K562 (cell line): Measurements from ENCODE around the gene YARS1. TPM values are rescaled to one million over a fixed set of nuclear protein-coding genes. Genes with fewer than 3 reads are reported as not detected.
A peak's percentile ranks its signal among the peaks of the same experiment; 100 is the strongest.

ENCODE experiments used
- ATAC-seq: fragments of 200-7000 bp; cut with Tn5 transposase; 3 replicates; pipeline ENCODE4 v1.9.1; 2020; ENCODE audit warnings: moderate library complexity
- BruUV-seq: library from RNA; stranded (reverse); fragments of 400-500 nt; replicated peaks from 2 replicates; lab custom pipeline; 2021; lab: Mats Ljungman, UMichigan
- CTCF ChIA-PET: fragments of 300-600 bp; formaldehyde crosslinking; extraction: SDS; loops from one replicate; lab custom pipeline; 2021; ENCODE audit warnings: low intra/inter-chr PET ratio; lab: Yijun Ruan, JAX
- POLR2A ChIA-PET: fragments of 300-600, 350-650 bp; sonication (Branson Sonifier 250); formaldehyde crosslinking; extraction: SDS; loops from one replicate; lab custom pipeline; 2021; ENCODE audit warnings: antibody characterized with exemption, inconsistent platforms; lab: Yijun Ruan, JAX
- DNase-seq, 4 experiments: peaks; one replicate each; pipeline versions ENCODE4 v3.0.0 to v3.0.0-alpha.2; 2011 to 2018; ENCODE audit warnings: low spot score in 3 of 4, mixed read lengths in 3 of 4; ENCODE audit errors: extremely low read depth in 1 of 4
- FAIRE-seq: peaks from 2 replicates; lab custom pipeline; 2011; peaks lifted over from hg19 to GRCh38; lab: Jason Lieb, UNC
- H2AFZ ChIP-seq: 2 replicates; pipeline ENCODE4 v1.6.0; 2011; ENCODE audit warnings: low read depth, low read length, control low read depth, inconsistent platforms
- H3K27ac ChIP-seq: fragments of 200-600 bp; 3 replicates; pipeline ENCODE4 v1.8.0; 2011; ENCODE audit warnings: low read depth, mild to moderate bottlenecking, control low read depth, inconsistent platforms, low read length, moderate library complexity, mixed read lengths; ENCODE audit errors: extremely low read depth
- H3K27me3 ChIP-seq, 2 experiments: fragments of 300-600 bp in 1 of 2; 2 replicates in 1 of 2; 3 replicates in 1 of 2; pipeline versions ENCODE4 v1.6.0 to v1.8.0; 2011; ENCODE audit warnings: inconsistent platforms in 2 of 2, low read length in 2 of 2, mild to moderate bottlenecking in 1 of 2, mixed read lengths in 1 of 2, moderate library complexity in 1 of 2; ENCODE audit not compliant: control insufficient read depth in 2 of 2, insufficient read depth in 2 of 2
- H3K36me3 ChIP-seq: fragments of 300-600 bp; 3 replicates; pipeline ENCODE4 v1.8.0; 2011; ENCODE audit warnings: mild to moderate bottlenecking, low read length, inconsistent platforms; ENCODE audit not compliant: control insufficient read depth, insufficient read depth
- H3K4me1 ChIP-seq, 2 experiments: fragments of 200-600 bp in 1 of 2; replicated peaks in 1 of 2; 2 replicates in 1 of 2; 3 replicates in 1 of 2; pipeline versions ENCODE4 v1.5.1 to v1.8.0; 2011; ENCODE audit warnings: inconsistent platforms in 2 of 2, low read length in 2 of 2, mild to moderate bottlenecking in 1 of 2, mixed read lengths in 1 of 2, moderate library complexity in 1 of 2; ENCODE audit not compliant: control insufficient read depth in 2 of 2, insufficient read depth in 2 of 2
- H3K4me2 ChIP-seq: 2 replicates; pipeline ENCODE4 v1.6.1; 2011; ENCODE audit warnings: low read length, control low read depth, inconsistent platforms, mixed read lengths; ENCODE audit not compliant: insufficient read depth
- H3K4me3 ChIP-seq: fragments of 200-600 bp; sonication (generic), shearing (Covaris generic); 2 replicates; pipeline ENCODE4 v1.5.1; 2016; ENCODE audit warnings: control low read depth, inconsistent platforms
- H3K79me2 ChIP-seq: fragments of 200-600 bp; 3 replicates; pipeline ENCODE4 v1.8.0; 2011; ENCODE audit warnings: low read length, inconsistent platforms; ENCODE audit not compliant: control insufficient read depth, insufficient read depth
- H3K9ac ChIP-seq, 2 experiments: 2 replicates each; pipeline versions ENCODE4 v1.6.0 to v1.6.1; 2011; ENCODE audit warnings: low read depth in 2 of 2, low read length in 2 of 2, control low read depth in 1 of 2, inconsistent platforms in 1 of 2, mild to moderate bottlenecking in 1 of 2, mixed read lengths in 1 of 2; ENCODE audit not compliant: insufficient read depth in 1 of 2
- H3K9me1 ChIP-seq: one replicate; pipeline ENCODE4 v1.6.0; 2011; ENCODE audit warnings: inconsistent platforms, mild to moderate bottlenecking, low read length, moderate library complexity; ENCODE audit not compliant: control insufficient read depth, insufficient read depth
- H3K9me3 ChIP-seq: replicated peaks from 2 replicates; pipeline ENCODE4 v1.5.1; 2011; ENCODE audit warnings: low read depth, low read length, inconsistent platforms; ENCODE audit not compliant: control insufficient read depth, insufficient read depth
- H4K20me1 ChIP-seq: replicated peaks from 2 replicates; pipeline ENCODE4 v1.6.1; 2011; ENCODE audit warnings: low read length, inconsistent platforms, mixed read lengths; ENCODE audit not compliant: control insufficient read depth, insufficient read depth
- ATF7 ChIP-seq: fragments of 450-650 bp; IDR thresholded peaks from 2 replicates; pipeline ENCODE4 v1.7.1; 2014; ENCODE audit warnings: mild to moderate bottlenecking, moderate library complexity
- BMI1 ChIP-seq: fragments of 150-350 bp; IDR thresholded peaks from 2 replicates; pipeline ENCODE4 v1.6.1; 2014; ENCODE audit warnings: low read length
- CBFA2T2 ChIP-seq: fragments of 450-650 bp; conservative IDR thresholded peaks from 2 replicates; pipeline ENCODE4 v1.6.1; 2017; ENCODE audit warnings: mild to moderate bottlenecking
- CXXC5 ChIP-seq: fragments of 250-450 bp; sonication (Bioruptor Pico); IDR thresholded peaks from 2 replicates; pipeline ENCODE4 v1.8.0; 2022; ENCODE audit warnings: inconsistent platforms, mild to moderate bottlenecking, moderate library complexity
- KDM1A ChIP-seq, 2 experiments: fragments of 450-650 bp; IDR thresholded peaks; 2 replicates each; pipeline ENCODE4 v1.6.1; 2016; ENCODE audit warnings: mild to moderate bottlenecking in 2 of 2
- MNT ChIP-seq, 2 experiments: fragments of 450-650 bp; conservative IDR thresholded peaks; 2 replicates each; pipeline ENCODE4 v1.6.1; 2017; ENCODE audit warnings: mild to moderate bottlenecking in 2 of 2, moderate library complexity in 2 of 2
- NBN ChIP-seq: fragments of 450-650 bp; IDR thresholded peaks from 2 replicates; pipeline ENCODE4 v1.6.1; 2016; ENCODE audit warnings: low read depth, mild to moderate bottlenecking
- POLR2AphosphoS5 ChIP-seq: IDR thresholded peaks from 2 replicates; pipeline ENCODE4 v1.6.1; 2011; ENCODE audit warnings: mild to moderate bottlenecking, low read depth, low read length, moderate library complexity; ENCODE audit not compliant: control insufficient read depth, insufficient read depth
- RFX1 ChIP-seq: fragments of 450-650 bp; IDR thresholded peaks from 2 replicates; pipeline ENCODE4 v1.6.1; 2016; ENCODE audit warnings: mild to moderate bottlenecking, moderate library complexity
- ZBTB7A ChIP-seq: IDR thresholded peaks from 2 replicates; pipeline ENCODE4 v1.6.1; 2011; ENCODE audit warnings: low read depth, mild to moderate bottlenecking, low read length, moderate library complexity, borderline replicate concordance; ENCODE audit not compliant: control insufficient read depth
- WGBS: fragments of 100-300 bp; shearing (Covaris generic); methylation state at CpG from one replicate; pipeline ENCODE4 v1.1.6; 2016; ENCODE audit warnings: low coverage, mixed read lengths; ENCODE audit not compliant: insufficient coverage; ENCODE audit errors: missing lambda C conversion rate; 5-methylcytosine and 5-hydroxymethylcytosine counted together
- in situ Hi-C: fragments of 300-500 bp; cut with MboI; formaldehyde crosslinking; loops from 4 replicates; pipeline ENCODE4 v1.15.0; 2018; ENCODE audit warnings: inconsistent platforms, mixed read lengths
- intact Hi-C: fragments of 100-400 bp; cut with micrococcal nuclease; formaldehyde crosslinking; loops from 2 replicates; pipeline ENCODE4 v1.14.2; 2022
- polyA plus RNA-seq, 8 experiments: library from polyadenylated mRNA; depleted of rRNA in 4 of 8; stranded (reverse) in 5 of 8; unstranded in 3 of 8; fragments of >200 nt; fragmentation: Nextera tagmentation in 2 of 8; fragmentation: Illumina TruSeq in 1 of 8; extraction: Ambion mirVana in 2 of 8; extraction: Trizol in 1 of 8; gene quantifications; 2 replicates each; pipeline versions ENCODE4 v1.2.1 to v1.2.3, GENCODE V29; 2011 to 2014; ENCODE audit warnings: inconsistent platforms in 1 of 8, missing spikeins in 1 of 8
- total RNA-seq, 7 experiments: library from RNA; depleted of rRNA in 6 of 7; stranded (reverse); fragments of >200 nt in 6 of 7; fragmentation: Illumina TruSeq in 2 of 7; extraction: Trizol in 2 of 7; gene quantifications; 2 replicates each; pipeline versions ENCODE4 v1.2.1 to v1.2.3, GENCODE V29; 2011 to 2021; ENCODE audit warnings: low replicate concordance in 1 of 7
- TF ChIP-seq, protein P1 (sequence below): sonication (generic); formaldehyde crosslinking; IDR thresholded peaks from 2 replicates; pipeline ENCODE4 v1.5.0; 2020; ENCODE audit warnings: missing genetic modification reagents
- TF ChIP-seq, protein P2 (sequence below), 3 experiments: IDR thresholded peaks in 2 of 3; conservative IDR thresholded peaks in 1 of 3; 2 replicates each; pipeline ENCODE4 v1.5.1; 2011 to 2012; ENCODE audit warnings: low read length in 3 of 3, mild to moderate bottlenecking in 3 of 3, control low read depth in 2 of 3, improper control_type of control experiment in 1 of 3, inconsistent platforms in 1 of 3, low read depth in 1 of 3, mixed read lengths in 1 of 3, moderate library complexity in 1 of 3; ENCODE audit not compliant: insufficient read depth in 2 of 3

YARS1 gene
- total and polyA plus RNA-seq, 9 of the 15 experiments (the other 6 are each of a cell fraction or from before 2014, with no cell fraction given): 66.2 to 336 (median 201) TPM

- TF ChIP-seq, protein P1, sequence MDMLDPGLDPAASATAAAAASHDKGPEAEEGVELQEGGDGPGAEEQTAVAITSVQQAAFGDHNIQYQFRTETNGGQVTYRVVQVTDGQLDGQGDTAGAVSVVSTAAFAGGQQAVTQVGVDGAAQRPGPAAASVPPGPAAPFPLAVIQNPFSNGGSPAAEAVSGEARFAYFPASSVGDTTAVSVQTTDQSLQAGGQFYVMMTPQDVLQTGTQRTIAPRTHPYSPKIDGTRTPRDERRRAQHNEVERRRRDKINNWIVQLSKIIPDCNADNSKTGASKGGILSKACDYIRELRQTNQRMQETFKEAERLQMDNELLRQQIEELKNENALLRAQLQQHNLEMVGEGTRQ (CRISPR knock-in tag): 0 out of 2 replicates have a peak, but pooled peaks have one; percentile 9
- TF ChIP-seq ATF7: no peak
- TF ChIP-seq, all 486 proteins: peak for 2
Observed at GRCh38 chr1:32736812-32737791, 80.1 kb downstream of the YARS1 start (continued).

GRCh38 chr1:32733582-32734321 lies 83.4 kb downstream of the YARS1 start:
- Histone ChIP-seq H3K9ac (peak overlapping the region in 1 of 2 experiments; percentile 61; a peak in 2 of 4 replicates), H4K20me1 (no peaks in the 10 kb centered on the region), H3K4me1 (peaks cover 12 to 18% of the 10 kb centered on the region in 2 experiments; a peak in 3 of 5 replicates), H3K9me1 (no peaks in the 10 kb centered on the region), H3K9me3 (no peaks in the 10 kb centered on the region), H3K4me3 (no peak overlapping the region), H3K27ac (no peak overlapping the region), H2AFZ (no peak overlapping the region), H3K36me3 (no peaks in the 10 kb centered on the region), H3K27me3 (no peaks in the 10 kb centered on the region), H3K79me2 (no peaks in the 10 kb centered on the region), H3K4me2 (no peak overlapping the region)
- in situ Hi-C loops: no loop called here
- BruUV-seq: no TSS peak
- ATAC-seq (peak; percentile 47), FAIRE-seq (peak; percentile 82), DNase-seq (peak in 3 of 4 experiments; percentile 56 to 77 (median 69))
- ChIA-PET CTCF (no interaction called here), POLR2A (interaction anchor here (0.6 to 1.1 kb wide), 5 partner anchors 16 to 139 kb away, joined by 3 to 4 read pairs (median 3); no protein-coding TSS in a partner anchor)
- WGBS: 32% methylated on average over 9 of the region's 9 CpGs
- intact Hi-C loops: no loop called here
- TF ChIP-seq CXXC5 (CRISPR knock-in tag): 0 out of 2 replicates have a peak, but pooled peaks have one; percentile 54
- peak; percentile 74 to 82 for TF ChIP-seq KDM1A (IDR thresholded peaks at IDR 0.05)
- peak; percentile 21; the same call in 1 of the 2 replicates for TF ChIP-seq ZBTB7A
- peak; percentile 95 for TF ChIP-seq RFX1
- TF ChIP-seq POLR2AphosphoS5: 0 out of 2 replicates have a peak, but pooled peaks have one; percentile 32
- TF ChIP-seq BMI1: peak; percentile 46; the same call in 1 of the 2 replicates
- TF ChIP-seq CBFA2T2: peak; percentile 77
- TF ChIP-seq MNT (conservative IDR thresholded peaks at IDR 0.05): 0 out of 4 replicates have a peak, but pooled peaks of 1 of the 2 experiments have one; percentile 15
- no peak for TF ChIP-seq NBN
- TF ChIP-seq, protein P2, sequence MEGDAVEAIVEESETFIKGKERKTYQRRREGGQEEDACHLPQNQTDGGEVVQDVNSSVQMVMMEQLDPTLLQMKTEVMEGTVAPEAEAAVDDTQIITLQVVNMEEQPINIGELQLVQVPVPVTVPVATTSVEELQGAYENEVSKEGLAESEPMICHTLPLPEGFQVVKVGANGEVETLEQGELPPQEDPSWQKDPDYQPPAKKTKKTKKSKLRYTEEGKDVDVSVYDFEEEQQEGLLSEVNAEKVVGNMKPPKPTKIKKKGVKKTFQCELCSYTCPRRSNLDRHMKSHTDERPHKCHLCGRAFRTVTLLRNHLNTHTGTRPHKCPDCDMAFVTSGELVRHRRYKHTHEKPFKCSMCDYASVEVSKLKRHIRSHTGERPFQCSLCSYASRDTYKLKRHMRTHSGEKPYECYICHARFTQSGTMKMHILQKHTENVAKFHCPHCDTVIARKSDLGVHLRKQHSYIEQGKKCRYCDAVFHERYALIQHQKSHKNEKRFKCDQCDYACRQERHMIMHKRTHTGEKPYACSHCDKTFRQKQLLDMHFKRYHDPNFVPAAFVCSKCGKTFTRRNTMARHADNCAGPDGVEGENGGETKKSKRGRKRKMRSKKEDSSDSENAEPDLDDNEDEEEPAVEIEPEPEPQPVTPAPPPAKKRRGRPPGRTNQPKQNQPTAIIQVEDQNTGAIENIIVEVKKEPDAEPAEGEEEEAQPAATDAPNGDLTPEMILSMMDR (IDR thresholded peaks at IDR 0.05 in 2 of 3, conservative IDR thresholded peaks at IDR 0.05 in 1 of 3; ENCODE audit: insufficient read depth in 2 of 3, low read depth in 1 of 3, low read length in 3 of 3): 0 out of 6 replicates have a peak, but pooled peaks of 1 of the 3 experiments have one; percentile 11
